K562 (cell line): Measurements from ENCODE around the gene CARM1. TPM values are rescaled to one million over a fixed set of nuclear protein-coding genes. Genes with fewer than 3 reads are reported as not detected.

ENCODE experiments used
- ADNP ChIP-seq: fragments of 200-800 bp; sonication (Bioruptor generic); IDR thresholded peaks from 2 replicates; pipeline ENCODE4 v1.6.1; 2016; ENCODE audit warnings: missing genetic modification characterization, missing compliant biosample characterization
- ARID3A ChIP-seq: IDR thresholded peaks from 2 replicates; pipeline ENCODE4 v1.6.1; 2012; ENCODE audit warnings: low read depth, low read length, improper control_type of control experiment, borderline replicate concordance
- ATF1 ChIP-seq, 2 experiments: fragments of 450-650 bp in 1 of 2; IDR thresholded peaks; 2 replicates each; pipeline ENCODE4 v1.6.1; 2016; ENCODE audit warnings: missing compliant biosample characterization in 1 of 2, missing genetic modification characterization in 1 of 2
- BCL6 ChIP-seq: fragments of 250-450 bp; sonication (Bioruptor Pico); IDR thresholded peaks from 2 replicates; pipeline ENCODE4 v1.4.0; 2020
- CBX8 ChIP-seq: fragments of 200-600 bp; sonication (generic); IDR thresholded peaks from 2 replicates; pipeline ENCODE4 v1.6.1; 2012; ENCODE audit warnings: borderline replicate concordance, mixed run types, low read depth, mild to moderate bottlenecking, moderate library complexity, mixed read lengths, low read length, control low read depth, inconsistent platforms; ENCODE audit not compliant: poor library complexity, severe bottlenecking; ENCODE audit errors: extremely low read depth
- ELK3 ChIP-seq: fragments of 450-650 bp; formaldehyde crosslinking; IDR thresholded peaks from 2 replicates; pipeline ENCODE4 v1.4.0; 2020; ENCODE audit warnings: mild to moderate bottlenecking
- ERF ChIP-seq: fragments of 450-650 bp; formaldehyde crosslinking; IDR thresholded peaks from 2 replicates; pipeline ENCODE4 v1.4.0; 2020; ENCODE audit warnings: mild to moderate bottlenecking, mixed read lengths
- MBD1 ChIP-seq: fragments of 250-450 bp; sonication (Bioruptor Pico); IDR thresholded peaks from 2 replicates; pipeline ENCODE4 v1.8.0; 2022; ENCODE audit warnings: inconsistent platforms
- NCOA1 ChIP-seq: fragments of 450-650 bp; IDR thresholded peaks from 2 replicates; pipeline ENCODE4 v1.6.1; 2016; ENCODE audit warnings: low read depth
- NONO ChIP-seq, 2 experiments: fragments of 200-400 bp in 1 of 2; fragments of 450-650 bp in 1 of 2; formaldehyde crosslinking in 1 of 2; IDR thresholded peaks; 2 replicates each; pipeline ENCODE4 v1.6.1; 2017; ENCODE audit warnings: low read depth in 2 of 2, mild to moderate bottlenecking in 2 of 2, moderate library complexity in 2 of 2, low read length in 1 of 2
- NRF1 ChIP-seq, 2 experiments: fragments of 450-650 bp; IDR thresholded peaks in 1 of 2; conservative IDR thresholded peaks in 1 of 2; 2 replicates each; pipeline ENCODE4 v1.6.1; 2014; ENCODE audit warnings: mild to moderate bottlenecking in 2 of 2
- PCBP1 ChIP-seq: fragments of 200-400 bp; formaldehyde crosslinking; IDR thresholded peaks from 2 replicates; pipeline ENCODE4 v1.6.1; 2018; ENCODE audit warnings: mild to moderate bottlenecking, low read depth, low read length; ENCODE audit not compliant: poor library complexity, severe bottlenecking
- RBM14 ChIP-seq: fragments of 200-400 bp; formaldehyde crosslinking; IDR thresholded peaks from 2 replicates; pipeline ENCODE4 v1.6.1; 2018; ENCODE audit warnings: low read depth, mild to moderate bottlenecking, low read length, moderate library complexity, borderline replicate concordance; ENCODE audit not compliant: insufficient read depth
- SMARCA4 ChIP-seq: fragments of 450-650 bp; IDR thresholded peaks from 2 replicates; pipeline ENCODE4 v1.6.1; 2016
- SRF ChIP-seq, 2 experiments: fragments of 250-450, 450-650 bp in 1 of 2; sonication (Bioruptor Pico) in 1 of 2; sonication (generic) in 1 of 2; formaldehyde crosslinking; IDR thresholded peaks; 2 replicates each; pipeline versions ENCODE4 v1.5.0 to v1.5.1; 2020 to 2022; ENCODE audit warnings: mild to moderate bottlenecking in 1 of 2, missing genetic modification reagents in 1 of 2
- TFE3 ChIP-seq: fragments of 450-650 bp; formaldehyde crosslinking; IDR thresholded peaks from 2 replicates; pipeline ENCODE4 v1.4.0; 2020; ENCODE audit warnings: mild to moderate bottlenecking, mixed read lengths
- TRIM24 ChIP-seq, 2 experiments: fragments of 450-650 bp; IDR thresholded peaks; 2 replicates each; pipeline ENCODE4 v1.6.1; 2016
- U2AF1 ChIP-seq: fragments of 200-400 bp; formaldehyde crosslinking; optimal IDR thresholded peaks from 2 replicates; pipeline ENCODE3; 2017; ENCODE audit warnings: mild to moderate bottlenecking, low read depth, low read length, moderate library complexity
- ZBTB17 ChIP-seq: fragments of 450-650 bp; formaldehyde crosslinking; IDR thresholded peaks from 2 replicates; pipeline ENCODE4 v1.4.0; 2020; ENCODE audit warnings: mild to moderate bottlenecking
- ZNF174 ChIP-seq: fragments of 250-450 bp; sonication (Bioruptor Pico); IDR thresholded peaks from 2 replicates; pipeline ENCODE4 v1.4.0; 2020; ENCODE audit warnings: mild to moderate bottlenecking
- polyA plus RNA-seq, 8 experiments: library from polyadenylated mRNA; depleted of rRNA in 4 of 8; stranded (reverse) in 5 of 8; unstranded in 3 of 8; fragments of >200 nt; fragmentation: Nextera tagmentation in 2 of 8; fragmentation: Illumina TruSeq in 1 of 8; extraction: Ambion mirVana in 2 of 8; extraction: Trizol in 1 of 8; gene quantifications; 2 replicates each; pipeline versions ENCODE4 v1.2.1 to v1.2.3, GENCODE V29; 2011 to 2014; ENCODE audit warnings: inconsistent platforms in 1 of 8, missing spikeins in 1 of 8
- total RNA-seq, 7 experiments: library from RNA; depleted of rRNA in 6 of 7; stranded (reverse); fragments of >200 nt in 6 of 7; fragmentation: Illumina TruSeq in 2 of 7; extraction: Trizol in 2 of 7; gene quantifications; 2 replicates each; pipeline versions ENCODE4 v1.2.1 to v1.2.3, GENCODE V29; 2011 to 2021; ENCODE audit warnings: low replicate concordance in 1 of 7

Gene CARM1
- total and polyA plus RNA-seq, 9 of the 15 experiments (the other 6 are each of a cell fraction or from before 2014, with no cell fraction given) = 0.36 to 86.0 (median 29.7) TPM

DNA sequence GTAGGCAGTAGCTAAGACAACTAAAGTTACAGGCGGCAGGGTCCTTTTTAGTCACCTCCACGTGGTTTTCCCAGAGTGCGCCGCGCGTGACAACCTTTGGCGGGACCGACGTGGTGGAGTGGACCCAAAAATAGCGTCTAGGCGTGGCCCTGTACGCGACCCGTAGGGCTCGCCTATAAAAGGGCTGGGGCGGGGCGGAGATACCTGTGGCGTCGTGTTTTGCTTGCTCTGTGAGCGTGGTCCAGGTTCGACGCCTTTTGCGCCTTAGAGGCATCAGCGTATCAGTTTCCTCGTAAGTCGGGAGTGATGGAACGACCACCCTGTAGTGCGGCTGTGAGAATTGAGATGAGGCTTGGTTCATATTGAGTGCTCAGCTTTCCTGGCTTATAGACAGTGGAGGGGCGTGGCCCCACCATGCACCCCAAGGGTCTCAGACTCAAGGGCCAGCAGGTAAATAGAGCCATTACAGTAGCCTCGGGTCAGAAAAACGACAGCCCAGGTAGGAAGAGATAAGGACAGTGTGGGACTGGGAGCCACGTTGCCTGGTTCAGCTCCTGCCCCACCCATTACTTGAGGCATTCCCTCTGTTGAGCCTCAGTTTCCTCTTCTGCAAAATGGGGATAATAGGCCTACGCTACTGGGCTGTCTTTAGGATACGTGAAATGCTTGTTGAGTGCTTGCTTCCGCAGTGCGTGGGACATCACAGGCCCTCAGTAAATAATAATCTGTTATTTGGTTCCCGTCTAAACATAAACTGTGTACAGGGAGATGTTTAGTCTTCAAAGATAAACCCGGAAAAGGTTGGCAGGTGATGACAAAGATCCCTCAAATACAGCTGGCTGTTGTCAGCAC is 34.6 kb upstream of the CARM1 start (continued):
- TF ChIP-seq ZNF174 (CRISPR knock-in tag) (no peak), ATF1 (CRISPR knock-in tag; IDR thresholded peaks at IDR 0.05) (peak; percentile 40; the same call in 1 of the 2 replicates), ATF1 (tag; IDR thresholded peaks at IDR 0.05) (peak; percentile 95), MBD1 (peak; percentile 99), NONO (IDR thresholded peaks at IDR 0.05; ENCODE audit: low read depth in 2 of 2, low read length in 1 of 2) (no peak), ELK3 (CRISPR knock-in tag) (no peak), NRF1 (conservative IDR thresholded peaks at IDR 0.05 in 1 of 2, IDR thresholded peaks at IDR 0.05 in 1 of 2) (peak; percentile 38 to 48; a peak in 3 of 4 replicates), PCBP1 (no peak), ADNP (tag) (peak; percentile 98), TFE3 (CRISPR knock-in tag) (no peak; the same call in 1 of the 2 replicates), ARID3A (no peak), BCL6 (CRISPR knock-in tag) (no peak), CBX8 (no peak), U2AF1 (no peak), SRF (CRISPR knock-in tag; IDR thresholded peaks at IDR 0.05) (peak; percentile 77 to 94; a peak in 2 of 4 replicates), ERF (CRISPR knock-in tag) (peak; percentile 90), SMARCA4 (no peak; the same call in none of the 2 replicates), NCOA1 (0 out of 2 replicates have a peak, but pooled peaks have one; percentile 45), TRIM24 (IDR thresholded peaks at IDR 0.05) (peak; percentile 75 to 92), ZBTB17 (CRISPR knock-in tag) (peak; percentile 35; the same call in 1 of the 2 replicates), RBM14 (no peak)
